Tongue (tissue), 2 donors: Measurements from ENCODE around the gene ELMO3. TPM values are rescaled to one million over a fixed set of nuclear protein-coding genes. Genes with fewer than 3 reads are reported as not detected.

Experiments used
- DNase-seq: peaks from one replicate; pipeline ENCODE4 v3.0.0-alpha.2; 2015
- total RNA-seq: library from RNA; depleted of rRNA; stranded (reverse); fragments of >200 nt; gene quantifications from one replicate; pipeline ENCODE4 v1.2.3, GENCODE V29; 2014

Gene ELMO3
- total RNA-seq, 1 donor from 2014 or later, result 4.0 TPM

DNA sequence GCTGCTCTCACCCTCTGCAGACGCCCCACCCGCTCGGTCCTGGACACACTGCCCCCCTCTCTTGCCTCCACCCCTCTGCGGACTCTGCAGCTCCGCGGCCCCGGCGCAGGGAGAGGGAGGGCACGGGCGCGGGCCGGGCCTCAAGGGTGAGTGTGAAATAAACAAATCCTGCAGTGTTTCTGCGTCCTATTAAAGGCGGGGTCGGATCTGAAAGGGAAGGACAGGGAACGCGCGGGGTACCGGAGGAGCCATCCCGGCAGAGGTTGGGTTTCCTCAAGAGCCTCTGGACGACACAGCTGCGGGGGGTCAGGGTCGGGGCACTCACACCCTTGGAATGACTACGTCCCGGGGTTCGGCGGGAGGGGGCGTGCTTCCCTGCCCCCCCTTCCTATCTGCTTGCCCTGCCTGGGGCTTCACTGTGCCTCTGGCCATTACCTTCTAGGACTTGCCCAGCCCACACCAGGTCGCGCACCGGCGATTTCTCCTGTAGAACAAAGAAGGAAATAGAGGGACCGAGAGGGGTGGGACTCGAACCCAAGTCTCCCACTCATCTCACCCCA is 34.9 kb upstream of the ELMO3 start:
- DNase-seq, result no peak

DNA sequence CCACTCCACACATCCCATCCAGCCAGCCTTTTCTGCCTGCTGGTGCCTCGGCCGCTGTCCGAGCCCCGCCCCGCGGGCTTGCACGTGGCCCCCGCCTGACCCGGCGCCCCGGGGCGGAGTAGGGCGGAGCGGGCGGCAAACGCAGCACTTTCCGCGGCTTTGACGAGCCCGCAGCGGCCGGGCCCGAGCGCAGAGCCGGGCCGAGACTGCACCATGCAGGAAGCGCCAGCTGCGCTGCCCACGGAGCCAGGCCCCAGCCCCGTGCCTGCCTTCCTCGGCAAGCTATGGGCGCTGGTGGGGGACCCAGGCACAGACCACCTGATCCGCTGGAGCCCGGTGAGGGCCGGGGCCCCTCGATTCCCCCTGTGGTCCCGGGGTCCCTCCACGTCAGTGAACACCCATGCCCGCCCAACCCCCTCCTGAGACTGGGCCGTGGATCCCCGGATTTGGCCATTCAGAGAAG is 34.3 kb upstream of the ELMO3 start, which contains the start of gene HSF4:
Gene HSF4 (plus strand): TSS at position 147 of the 463 bp plus-strand sequence. CDS start 67 bp downstream, at position 214.
- no peak for DNase-seq

DNA sequence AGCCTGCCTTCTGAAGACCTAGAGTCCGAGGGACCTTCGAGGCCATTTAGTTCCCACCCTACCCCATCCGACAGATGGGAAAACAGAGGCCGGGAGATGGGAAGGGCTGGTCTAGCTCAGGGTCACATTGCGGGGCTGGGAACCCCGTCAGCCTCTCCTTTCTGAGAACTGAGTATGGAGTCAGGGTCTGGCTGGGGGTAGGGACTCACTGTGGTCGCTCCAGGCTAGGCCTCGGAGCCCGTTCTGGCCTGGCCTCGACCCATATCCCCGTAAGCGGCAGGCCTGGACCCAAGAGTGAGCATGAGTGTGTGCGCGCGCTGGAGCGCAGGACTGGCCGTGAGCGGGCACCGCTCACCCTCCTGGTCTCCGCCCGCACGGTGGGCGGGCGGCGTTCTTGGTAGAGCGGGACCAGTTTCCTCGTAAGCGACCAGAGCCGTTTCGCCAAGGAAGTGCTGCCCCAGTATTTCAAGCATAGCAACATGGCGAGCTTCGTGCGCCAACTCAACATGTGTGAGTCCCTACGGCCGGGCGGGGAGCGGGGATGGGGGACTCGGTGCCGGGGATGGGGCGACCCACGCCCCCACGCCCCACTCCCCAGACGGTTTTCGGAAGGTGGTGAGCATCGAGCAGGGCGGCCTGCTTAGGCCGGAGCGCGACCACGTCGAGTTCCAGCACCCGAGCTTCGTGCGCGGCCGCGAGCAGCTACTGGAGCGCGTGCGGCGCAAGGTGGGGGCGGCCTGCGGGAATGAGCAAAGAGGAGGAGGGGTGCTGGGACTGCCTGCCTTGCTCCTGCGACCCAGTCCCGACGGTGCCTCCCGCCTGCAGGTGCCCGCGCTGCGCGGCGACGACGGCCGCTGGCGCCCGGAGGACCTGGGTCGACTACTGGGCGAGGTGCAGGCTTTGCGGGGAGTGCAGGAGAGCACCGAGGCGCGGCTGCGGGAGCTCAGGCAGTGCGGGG is 33.5 kb upstream of the ELMO3 start:
- no peak for DNase-seq

DNA sequence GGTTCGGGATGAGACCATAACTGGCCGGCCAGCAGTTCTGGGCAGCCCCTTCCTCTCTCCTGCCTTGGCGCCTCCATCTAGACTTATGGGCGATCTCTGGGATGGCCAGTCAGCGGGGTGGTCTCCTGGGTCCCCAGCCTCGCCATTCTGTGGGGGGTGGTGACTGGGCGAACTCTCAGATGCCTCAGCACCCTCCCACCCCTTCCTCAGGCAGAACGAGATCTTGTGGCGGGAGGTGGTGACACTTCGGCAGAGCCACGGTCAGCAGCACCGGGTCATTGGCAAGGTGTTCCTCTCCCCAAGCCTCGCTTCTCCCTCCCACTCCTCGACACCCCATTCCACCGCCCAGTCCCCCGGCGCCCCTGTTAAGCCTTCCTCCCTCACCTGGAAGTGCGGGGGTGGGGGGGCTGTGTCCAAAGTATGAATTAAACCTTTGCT is 32.8 kb upstream of the ELMO3 start:
- DNase-seq, result no peak

DNA sequence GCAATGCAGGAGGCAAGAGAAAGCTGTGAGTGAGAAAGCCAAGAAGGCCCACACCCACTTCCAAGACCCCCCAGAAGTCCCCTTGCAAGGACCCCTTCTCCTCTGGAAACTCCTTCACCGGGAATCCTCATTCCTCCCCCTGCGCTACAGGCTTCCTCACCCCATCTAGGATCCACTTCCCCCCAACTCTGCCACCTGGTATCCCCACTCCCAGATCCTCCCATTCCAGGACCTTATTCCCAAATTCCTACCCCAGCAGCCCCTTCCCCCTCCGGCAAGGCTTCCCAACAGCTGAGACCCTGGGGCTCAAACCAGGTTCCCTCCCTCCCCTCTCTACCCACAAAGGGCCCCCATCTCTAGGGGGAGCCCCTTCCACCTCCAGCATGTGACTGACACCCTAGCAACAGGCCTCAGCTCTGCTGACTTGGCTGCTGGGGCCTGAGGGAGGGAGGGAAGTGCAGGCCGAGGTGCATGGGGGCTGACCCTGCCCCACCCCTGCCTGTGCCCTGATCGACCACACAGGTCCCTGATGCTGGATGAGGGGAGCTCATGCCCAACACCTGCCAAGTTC is 32.2 kb upstream of the ELMO3 start:
- DNase-seq, result no peak

DNA sequence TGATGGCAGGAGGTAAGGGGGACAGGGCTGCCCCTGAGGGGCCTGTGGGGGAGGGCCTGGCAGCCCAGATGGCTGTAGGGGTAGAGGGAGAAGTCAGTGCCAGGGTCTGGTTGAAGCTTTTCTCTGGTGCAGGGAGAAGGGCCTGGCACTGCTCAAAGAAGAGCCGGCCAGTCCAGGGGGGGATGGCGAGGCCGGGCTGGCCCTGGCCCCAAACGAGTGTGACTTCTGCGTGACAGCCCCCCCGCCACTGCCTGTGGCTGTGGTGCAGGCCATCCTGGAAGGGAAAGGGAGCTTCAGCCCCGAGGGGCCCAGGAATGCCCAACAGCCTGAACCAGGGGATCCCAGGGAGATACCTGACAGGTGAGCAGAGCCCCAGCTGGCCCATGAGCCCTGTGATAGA is 31.3 kb upstream of the ELMO3 start:
- no peak for DNase-seq

DNA sequence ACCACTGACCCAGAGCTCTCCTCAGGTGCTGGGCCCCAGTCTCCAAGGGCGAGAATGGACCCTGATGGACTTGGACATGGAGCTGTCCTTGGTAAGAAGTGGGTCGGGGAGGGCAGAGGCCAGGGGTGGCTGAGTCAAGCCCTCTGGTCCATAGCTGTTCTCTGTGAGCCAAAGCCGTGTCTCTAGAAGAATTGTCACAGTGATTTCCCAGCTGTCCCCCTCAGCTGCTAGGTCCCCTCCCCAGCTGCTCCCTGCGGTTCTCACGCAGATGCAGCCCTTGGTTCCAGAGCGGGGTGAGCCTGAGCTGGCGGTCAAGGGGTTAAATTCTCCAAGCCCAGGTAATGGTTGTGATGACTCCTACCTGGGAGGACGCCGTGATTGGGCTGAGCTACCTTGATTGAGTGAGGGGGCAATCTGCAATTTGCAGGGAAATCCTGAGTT is 29.9 kb upstream of the ELMO3 start:
- no peak for DNase-seq

DNA sequence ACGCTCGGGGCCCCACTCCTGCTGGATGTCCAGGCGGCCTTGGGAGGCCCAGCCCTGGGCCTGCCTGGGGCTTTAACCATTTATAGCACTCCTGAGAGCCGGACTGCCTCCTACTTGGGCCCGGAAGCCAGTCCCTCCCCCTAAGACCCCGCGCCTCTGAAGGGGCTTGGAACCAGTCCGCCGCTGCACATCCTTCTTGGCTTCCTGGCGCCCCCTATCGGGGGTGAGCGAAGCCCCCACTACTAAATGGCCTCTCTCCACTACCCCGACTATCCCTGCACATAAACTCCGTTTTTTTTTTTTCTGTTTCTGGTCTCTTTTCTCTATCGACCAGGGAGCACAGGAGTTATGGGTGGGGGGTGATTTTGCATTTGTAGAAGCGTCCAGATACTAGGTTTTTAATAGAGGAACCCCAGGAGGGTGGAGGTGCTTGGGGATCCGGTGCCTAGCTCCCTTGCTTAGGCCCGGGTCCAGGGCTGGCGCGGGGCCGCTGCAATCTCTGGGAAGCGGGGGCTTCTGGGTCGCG is 29.2 kb upstream of the ELMO3 start:
- DNase-seq, result peak; percentile 59

DNA sequence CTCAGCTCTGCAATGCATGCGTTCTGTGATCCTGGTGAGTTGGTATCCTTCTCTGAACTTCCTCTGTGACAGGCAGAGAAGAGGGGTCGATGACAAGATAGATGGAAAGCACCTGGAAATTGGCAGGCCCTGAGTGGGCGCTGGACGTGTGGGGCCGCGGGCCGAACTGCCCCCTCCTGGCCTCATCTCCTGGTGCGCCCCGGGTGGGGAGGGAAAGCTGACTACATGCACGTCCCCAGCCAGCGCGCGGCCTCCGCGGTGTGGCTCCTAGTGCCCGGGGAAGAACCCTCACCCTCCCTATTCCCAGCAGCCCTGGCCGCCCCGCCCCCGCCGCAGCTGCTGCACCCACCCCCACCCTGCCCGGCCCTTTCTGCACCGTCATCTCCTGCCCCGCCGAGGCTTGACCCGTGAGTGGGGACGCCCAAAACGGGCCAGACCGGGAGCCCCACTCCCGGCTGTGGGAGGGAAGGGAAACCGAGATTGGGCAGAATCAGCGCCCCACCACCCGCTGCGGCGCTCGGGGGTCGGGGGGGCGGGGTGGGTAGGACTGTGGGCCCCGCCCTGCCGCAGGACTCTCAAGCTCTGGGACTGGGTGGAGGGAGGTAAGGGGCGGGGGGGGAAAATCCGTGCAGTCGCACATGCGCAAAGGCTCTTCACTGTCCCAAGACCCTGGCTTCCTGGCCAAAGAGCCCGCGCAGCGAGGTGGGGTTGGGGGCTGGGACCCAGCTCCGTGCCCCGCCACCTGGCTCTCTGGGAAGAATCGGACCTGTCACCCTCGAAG is 28.6 kb upstream of the ELMO3 start, which contains the start of gene NOL3:
Gene NOL3 (plus strand): TSS at position 371 of the 781 bp plus-strand sequence.
- peak; percentile 84 for DNase-seq

DNA sequence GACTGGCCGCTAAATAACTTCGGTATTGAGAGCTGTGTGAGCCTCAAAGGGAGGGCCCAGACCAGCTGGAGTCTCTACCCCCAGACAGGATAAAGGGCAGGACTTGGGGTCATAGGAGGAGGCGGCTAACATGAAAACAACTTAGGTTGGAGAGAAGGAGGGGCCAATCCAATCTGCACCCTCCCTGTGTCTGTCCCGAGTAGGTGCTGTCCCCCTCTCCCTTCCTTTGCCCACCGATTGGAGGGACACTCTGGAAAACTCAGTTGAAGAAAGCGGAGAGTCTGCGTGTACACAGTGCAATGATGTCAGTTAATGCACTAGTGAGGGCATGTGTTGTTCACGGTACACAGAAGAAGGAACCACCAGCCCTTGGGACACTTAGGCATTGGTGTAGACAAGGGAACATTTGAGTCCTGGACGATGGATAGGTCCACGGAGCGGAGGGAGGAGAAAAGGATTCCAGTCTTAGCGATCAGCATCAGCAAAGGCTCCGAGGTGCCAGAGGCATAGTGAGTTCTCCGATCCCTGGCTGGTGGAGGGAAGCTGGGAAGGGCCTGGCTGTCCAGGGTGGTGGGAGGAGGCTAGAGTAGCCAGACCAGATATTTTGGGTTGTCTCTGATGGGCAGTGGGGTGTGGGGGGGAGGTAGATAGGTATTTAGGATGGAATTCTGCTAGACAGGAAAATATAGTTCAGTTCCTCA is 27.8 kb upstream of the ELMO3 start:
- no peak for DNase-seq

DNA sequence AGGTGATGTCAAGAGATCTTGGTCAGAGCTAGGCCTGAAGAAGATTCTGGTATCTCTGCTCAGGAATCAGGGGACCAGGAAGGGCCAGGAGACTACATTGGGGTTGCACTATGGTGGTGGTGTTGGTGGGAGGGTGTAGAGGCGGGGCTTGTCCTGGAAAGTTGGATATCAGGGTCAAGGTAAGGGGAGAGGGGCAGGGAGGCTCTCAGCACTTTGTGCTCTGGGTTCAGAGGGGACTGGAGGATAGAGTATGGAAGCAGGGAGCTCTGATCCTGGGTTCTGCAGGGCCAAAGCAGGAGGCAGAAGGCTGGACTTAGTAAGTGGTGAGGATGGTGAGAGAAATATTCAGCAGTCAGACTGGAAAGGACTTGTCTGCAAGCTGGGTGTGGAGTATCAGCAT is 25.6 kb upstream of the ELMO3 start:
- DNase-seq, result no peak

DNA sequence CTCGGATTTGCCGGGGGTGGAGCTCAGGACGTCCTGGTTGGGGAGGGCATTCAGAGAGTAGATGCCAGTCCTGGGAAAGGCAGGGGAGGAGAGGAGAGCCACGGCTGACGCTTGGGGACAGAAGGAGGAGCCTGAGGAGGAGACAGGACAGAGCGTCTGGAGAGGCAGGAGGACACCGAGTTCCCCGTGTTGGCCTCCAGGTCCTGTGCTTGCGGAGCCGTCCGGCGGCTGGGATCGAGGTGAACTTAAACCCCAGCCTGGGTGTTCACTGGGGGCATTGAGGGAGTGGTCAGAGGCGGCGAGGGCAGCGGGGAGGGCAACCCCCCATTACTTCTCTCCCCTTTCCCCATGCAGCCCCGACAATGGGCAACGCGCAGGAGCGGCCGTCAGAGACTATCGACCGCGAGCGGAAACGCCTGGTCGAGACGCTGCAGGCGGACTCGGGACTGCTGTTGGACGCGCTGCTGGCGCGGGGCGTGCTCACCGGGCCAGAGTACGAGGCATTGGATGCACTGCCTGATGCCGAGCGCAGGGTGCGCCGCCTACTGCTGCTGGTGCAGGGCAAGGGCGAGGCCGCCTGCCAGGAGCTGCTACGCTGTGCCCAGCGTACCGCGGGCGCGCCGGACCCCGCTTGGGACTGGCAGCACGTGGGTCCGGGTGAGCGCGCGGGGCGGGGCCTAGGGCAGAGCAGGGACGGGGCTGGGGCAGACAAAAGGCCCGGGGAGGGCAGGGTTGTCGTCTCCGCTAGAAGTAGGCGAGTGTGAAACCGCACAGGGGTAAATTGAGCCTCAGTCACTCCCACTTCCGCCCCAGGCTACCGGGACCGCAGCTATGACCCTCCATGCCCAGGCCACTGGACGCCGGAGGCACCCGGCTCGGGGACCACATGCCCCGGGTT is 24.9 kb upstream of the ELMO3 start:
- peak; percentile 83 for DNase-seq

DNA sequence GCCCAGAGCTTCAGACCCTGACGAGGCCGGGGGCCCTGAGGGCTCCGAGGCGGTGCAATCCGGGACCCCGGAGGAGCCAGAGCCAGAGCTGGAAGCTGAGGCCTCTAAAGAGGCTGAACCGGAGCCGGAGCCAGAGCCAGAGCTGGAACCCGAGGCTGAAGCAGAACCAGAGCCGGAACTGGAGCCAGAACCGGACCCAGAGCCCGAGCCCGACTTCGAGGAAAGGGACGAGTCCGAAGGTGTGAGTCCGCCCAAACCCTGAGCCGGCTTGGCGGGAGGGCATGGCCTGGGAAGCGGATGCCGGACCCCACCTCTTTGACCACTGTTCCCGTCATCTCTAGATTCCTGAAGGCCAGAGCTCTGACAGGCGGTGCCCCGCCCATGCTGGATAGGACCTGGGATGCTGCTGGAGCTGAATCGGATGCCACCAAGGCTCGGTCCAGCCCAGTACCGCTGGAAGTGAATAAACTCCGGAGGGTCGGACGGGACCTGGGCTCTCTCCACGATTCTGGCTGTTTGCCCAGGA is 24.2 kb upstream of the ELMO3 start:
- no peak for DNase-seq

DNA sequence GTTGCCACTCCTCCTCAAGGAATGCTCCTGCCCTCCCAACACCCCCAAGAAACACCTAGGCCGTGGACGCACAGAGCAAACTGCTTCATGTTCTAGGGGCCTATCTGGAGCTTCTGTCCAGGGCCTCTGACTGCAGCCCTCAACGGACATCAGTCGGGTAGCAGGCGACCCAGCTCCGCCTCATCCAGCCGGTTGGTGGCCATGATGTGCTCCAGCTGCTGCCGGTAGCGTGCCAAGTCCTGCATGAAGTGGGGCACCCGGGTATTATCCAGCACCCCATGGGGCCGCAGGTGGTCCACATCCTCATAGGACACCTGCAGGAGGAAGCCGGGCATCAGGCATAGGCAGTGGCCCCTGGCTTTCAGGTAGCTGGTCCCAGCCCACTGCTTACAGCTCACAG is 22.3 kb upstream of the ELMO3 start:
- DNase-seq, result no peak

DNA sequence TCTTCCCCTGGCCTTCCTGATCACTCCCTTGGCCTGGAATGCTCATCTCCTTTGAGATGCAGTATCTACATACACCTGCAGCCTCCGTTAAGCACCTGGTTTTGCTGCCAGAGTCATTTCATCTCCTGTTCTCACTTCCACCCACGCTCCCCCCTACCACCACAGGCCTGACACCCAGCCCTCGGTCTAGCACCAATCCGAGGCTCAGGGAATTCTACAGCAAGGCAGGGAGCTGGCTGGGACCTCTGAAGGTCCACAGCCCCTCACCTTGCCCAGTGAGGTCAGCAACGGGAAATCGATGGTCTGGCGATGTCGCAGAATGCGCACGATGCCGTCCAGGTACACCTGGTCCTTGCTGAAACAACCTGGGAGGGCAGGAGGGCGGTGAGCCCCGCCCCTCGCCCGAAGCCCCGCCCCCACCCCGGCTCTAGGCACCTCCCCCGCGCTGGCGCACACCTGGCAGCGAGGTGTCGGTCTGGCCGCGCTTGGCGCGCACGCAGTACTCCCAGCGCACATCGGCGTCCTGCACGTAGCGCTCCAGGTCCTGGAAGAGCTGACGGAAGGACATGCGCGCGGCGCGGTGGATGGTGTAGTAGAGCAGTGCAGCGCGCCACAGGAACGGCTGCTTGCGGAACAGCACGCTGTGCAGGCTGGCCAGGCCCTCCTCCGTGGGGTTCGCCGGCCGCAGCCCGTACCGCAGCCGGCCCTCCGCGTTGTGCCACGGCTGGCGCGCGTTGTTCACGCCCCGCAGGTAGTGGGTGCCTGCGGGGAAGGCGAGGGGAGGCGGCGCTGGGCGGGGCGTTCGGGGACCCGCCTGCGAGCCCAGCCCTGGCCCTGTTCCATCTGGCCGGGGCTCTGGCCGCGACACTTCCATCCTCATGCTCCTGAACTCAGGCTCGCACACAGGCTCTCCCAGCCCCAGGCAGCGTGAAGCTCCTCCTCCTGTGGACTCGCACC is 20.9 kb upstream of the ELMO3 start:
- DNase-seq, result peak; percentile 79

DNA sequence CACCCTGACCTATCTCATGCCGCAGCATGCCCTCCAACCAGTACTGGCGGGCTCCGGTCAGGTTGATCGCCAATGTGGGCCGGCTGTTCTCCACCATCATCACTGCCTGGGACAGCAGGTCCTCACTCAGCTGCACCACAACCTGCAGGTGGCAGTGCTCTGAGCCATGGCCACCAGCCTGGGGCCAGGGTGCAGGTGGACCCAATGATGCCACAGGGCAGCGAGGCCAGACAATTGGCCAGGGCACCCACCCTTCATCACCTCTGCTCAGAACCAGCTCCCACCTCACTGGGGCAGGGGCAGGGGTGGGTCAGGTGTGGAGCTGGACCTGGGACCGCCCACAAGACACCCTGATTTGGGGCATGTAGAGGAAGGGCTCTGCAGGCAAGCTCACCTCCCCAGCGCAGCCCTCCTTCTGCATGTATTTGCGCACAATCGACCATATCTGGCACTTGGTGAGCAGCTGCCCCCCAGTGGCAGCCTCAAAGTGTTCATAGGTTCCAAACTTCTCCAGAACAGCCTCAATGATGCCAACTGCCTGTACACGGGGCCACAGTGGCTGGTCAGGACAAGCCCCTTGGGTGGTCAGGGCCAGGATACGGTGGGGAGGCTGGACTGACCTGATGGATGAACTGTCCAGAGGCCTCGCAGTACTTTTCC is 19.4 kb upstream of the ELMO3 start:
- DNase-seq, result no peak

DNA sequence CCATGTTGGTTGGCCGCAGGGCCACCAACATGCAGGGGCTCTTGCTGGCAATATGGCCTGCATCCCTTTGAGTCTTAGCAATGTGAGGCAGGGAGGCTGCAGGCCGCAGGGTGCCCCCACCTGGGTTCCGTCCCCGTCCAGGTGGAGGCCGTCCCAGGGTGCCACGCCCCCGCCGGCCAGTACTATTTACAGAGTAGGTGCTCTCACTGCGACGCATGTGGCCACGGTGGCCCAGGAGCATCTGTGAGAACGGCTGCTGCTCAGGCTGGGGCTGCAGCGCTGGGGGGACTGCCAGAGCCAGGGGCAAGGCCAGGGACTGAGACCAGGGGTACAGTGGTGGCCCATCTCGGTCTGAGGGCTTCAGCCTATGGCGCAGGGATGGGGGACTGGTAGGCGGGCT is 18.8 kb upstream of the ELMO3 start:
- DNase-seq, result no peak

DNA sequence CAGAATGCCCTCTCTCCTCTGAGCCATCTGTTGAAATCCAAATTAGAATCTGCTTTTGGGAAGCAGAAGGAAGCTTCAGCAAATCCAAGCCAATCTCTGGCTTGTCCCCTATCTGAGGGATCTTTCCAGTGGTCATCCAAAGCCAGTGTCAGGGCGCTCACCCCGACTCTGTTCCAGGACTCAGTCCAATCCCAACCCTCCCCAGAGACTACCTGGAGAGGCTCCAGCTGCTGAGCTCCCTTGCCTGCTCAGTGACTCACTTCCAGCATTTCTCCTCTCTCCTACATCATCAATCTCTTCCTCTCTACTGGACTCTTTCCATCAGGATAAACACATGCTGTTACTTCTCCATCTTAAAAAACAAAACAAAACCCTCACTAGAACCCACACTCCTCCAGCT is 17.6 kb upstream of the ELMO3 start:
- no peak for DNase-seq
